OCI-LY3 (cell line): ENCODE results near the gene ZNF8.
A peak's percentile ranks its signal among the peaks of the same experiment; 100 is the strongest.

ENCODE experiments used
- H2AFZ ChIP-seq: fragments of 200-600, 300-600 bp; shearing (Covaris generic); 2 replicates; pipeline ENCODE4 v1.6.0; 2014; ENCODE audit warnings: antibody characterized with exemption, low read depth, low read length
- H3K27ac ChIP-seq: fragments of 200-600, 300-600 bp; sonication (generic); 2 replicates; pipeline ENCODE4 v1.5.1; 2014; ENCODE audit warnings: mild to moderate bottlenecking, low read length, moderate library complexity, mixed read lengths
- H3K27me3 ChIP-seq: fragments of 200-600, 300-600 bp; sonication (generic); 2 replicates; pipeline ENCODE4 v1.6.1; 2014; ENCODE audit warnings: low read depth, low read length, mixed read lengths
- H3K36me3 ChIP-seq: fragments of 200-600, 300-600 bp; sonication (generic); replicated peaks from 2 replicates; pipeline ENCODE3; 2014; ENCODE audit warnings: low read depth, low read length, mixed read lengths
- H3K4me1 ChIP-seq: fragments of 300-600, 200-600 bp; sonication (generic); 2 replicates; pipeline ENCODE4 v1.6.1; 2014; ENCODE audit warnings: low read length, mixed read lengths
- H3K4me2 ChIP-seq: fragments of 200-600, 300-600 bp; sonication (generic); 2 replicates; pipeline ENCODE4 v1.6.1; 2014; ENCODE audit warnings: low read length, mixed read lengths
- H3K4me3 ChIP-seq: fragments of 300-600, 200-600 bp; sonication (generic); 2 replicates; pipeline ENCODE4 v1.5.1; 2014; ENCODE audit warnings: antibody characterized with exemption, mild to moderate bottlenecking, low read length, moderate library complexity
- H3K79me2 ChIP-seq: fragments of 300-600, 200-600 bp; shearing (Covaris generic); 2 replicates; pipeline ENCODE4 v1.6.1; 2014; ENCODE audit warnings: mild to moderate bottlenecking, low read length, mixed read lengths
- H3K9ac ChIP-seq: fragments of 300-600, 200-600 bp; shearing (Covaris generic); 2 replicates; pipeline ENCODE4 v1.6.0; 2014; ENCODE audit warnings: mild to moderate bottlenecking, low read length, moderate library complexity
- H3K9me3 ChIP-seq: fragments of 200-600, 300-600 bp; shearing (Covaris generic); 2 replicates; pipeline ENCODE4 v1.6.1; 2014; ENCODE audit warnings: low read length, mixed read lengths; ENCODE audit not compliant: insufficient read depth
- H4K20me1 ChIP-seq: fragments of 200-600, 300-600 bp; sonication (generic); 2 replicates; pipeline ENCODE4 v1.6.1; 2016; ENCODE audit warnings: low read length, mixed read lengths; ENCODE audit not compliant: insufficient read depth
- EZH2phosphoT487 ChIP-seq: fragments of 200-600 bp; shearing (Covaris generic); IDR thresholded peaks from 2 replicates; pipeline ENCODE4 v1.6.1; 2018; ENCODE audit warnings: antibody characterized with exemption, mixed run types, low read depth
- TF ChIP-seq, protein P1 (sequence below): fragments of 200-600, 300-600 bp; sonication (generic); IDR thresholded peaks from 2 replicates; pipeline ENCODE4 v1.5.1; 2014; ENCODE audit warnings: antibody characterized with exemption, low read length, low read depth

Gene ZNF8

GRCh38 chr19:58318297-58318696 is 39.5 kb downstream of the ZNF8 start:
- H3K9ac ChIP-seq = no peak overlapping the region

GRCh38 chr19:58319241-58319640 is 40.5 kb downstream of the ZNF8 start:
- H2AFZ ChIP-seq = no peak overlapping the region
- no peaks in the 10 kb centered on the region for H3K9me3 ChIP-seq
- peaks cover 10% of the 10 kb centered on the region for H4K20me1 ChIP-seq
- no peaks in the 10 kb centered on the region for H3K79me2 ChIP-seq
- TF ChIP-seq EZH2phosphoT487 = no peak
- TF ChIP-seq, protein P1, sequence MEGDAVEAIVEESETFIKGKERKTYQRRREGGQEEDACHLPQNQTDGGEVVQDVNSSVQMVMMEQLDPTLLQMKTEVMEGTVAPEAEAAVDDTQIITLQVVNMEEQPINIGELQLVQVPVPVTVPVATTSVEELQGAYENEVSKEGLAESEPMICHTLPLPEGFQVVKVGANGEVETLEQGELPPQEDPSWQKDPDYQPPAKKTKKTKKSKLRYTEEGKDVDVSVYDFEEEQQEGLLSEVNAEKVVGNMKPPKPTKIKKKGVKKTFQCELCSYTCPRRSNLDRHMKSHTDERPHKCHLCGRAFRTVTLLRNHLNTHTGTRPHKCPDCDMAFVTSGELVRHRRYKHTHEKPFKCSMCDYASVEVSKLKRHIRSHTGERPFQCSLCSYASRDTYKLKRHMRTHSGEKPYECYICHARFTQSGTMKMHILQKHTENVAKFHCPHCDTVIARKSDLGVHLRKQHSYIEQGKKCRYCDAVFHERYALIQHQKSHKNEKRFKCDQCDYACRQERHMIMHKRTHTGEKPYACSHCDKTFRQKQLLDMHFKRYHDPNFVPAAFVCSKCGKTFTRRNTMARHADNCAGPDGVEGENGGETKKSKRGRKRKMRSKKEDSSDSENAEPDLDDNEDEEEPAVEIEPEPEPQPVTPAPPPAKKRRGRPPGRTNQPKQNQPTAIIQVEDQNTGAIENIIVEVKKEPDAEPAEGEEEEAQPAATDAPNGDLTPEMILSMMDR = no peak
- H3K27ac ChIP-seq = no peak overlapping the region
- H3K4me3 ChIP-seq = no peak overlapping the region
- no peak overlapping the region for H3K9ac ChIP-seq
- peaks cover 19% of the 10 kb centered on the region for H3K36me3 ChIP-seq
- no peaks in the 10 kb centered on the region for H3K4me1 ChIP-seq
- H3K27me3 ChIP-seq = no peaks in the 10 kb centered on the region
- H3K4me2 ChIP-seq = no peak overlapping the region

More at GRCh38 chr19:58318297-58318696, 39.5 kb downstream of the ZNF8 start:
- Histone ChIP-seq H4K20me1 (peaks cover 10% of the 10 kb centered on the region), H3K9me3 (no peaks in the 10 kb centered on the region), H2AFZ (no peak overlapping the region), H3K4me1 (no peaks in the 10 kb centered on the region), H3K36me3 (peaks cover 28% of the 10 kb centered on the region), H3K27ac (no peak overlapping the region), H3K27me3 (no peaks in the 10 kb centered on the region), H3K4me3 (no peak overlapping the region), H3K79me2 (no peaks in the 10 kb centered on the region), H3K4me2 (no peak overlapping the region)
- TF ChIP-seq, protein P1 = no peak
- no peak for TF ChIP-seq EZH2phosphoT487

- Histone ChIP-seq H2AFZ (no peak overlapping the region), H3K9ac (peak overlapping the region; percentile 77), H3K27ac (no peak overlapping the region), H3K27me3 (no peaks in the 10 kb centered on the region), H3K4me2 (peak overlapping the region; percentile 94), H3K4me1 (peaks cover 14% of the 10 kb centered on the region), H3K9me3 (no peaks in the 10 kb centered on the region), H3K79me2 (peaks cover 38% of the 10 kb centered on the region), H4K20me1 (no peaks in the 10 kb centered on the region), H3K4me3 (peak overlapping the region; percentile 95), H3K36me3 (peaks cover 3% of the 10 kb centered on the region)
- TF ChIP-seq, protein P1 = no peak
- TF ChIP-seq EZH2phosphoT487 = no peak
Measured at GRCh38 chr19:58325311-58326022, 46.7 kb downstream of the ZNF8 start.

- peaks cover 14% of the 10 kb centered on the region for H3K4me1 ChIP-seq
- H3K36me3 ChIP-seq = peaks cover 3% of the 10 kb centered on the region
- H3K27ac ChIP-seq = 0 out of 2 replicates have a peak overlapping the region, but pooled peaks have one; percentile 3
- H3K79me2 ChIP-seq = peaks cover 38% of the 10 kb centered on the region
- no peaks in the 10 kb centered on the region for H3K27me3 ChIP-seq
- H2AFZ ChIP-seq = peak overlapping the region; percentile 81
- H3K4me2 ChIP-seq = peak overlapping the region; percentile 94
- no peaks in the 10 kb centered on the region for H4K20me1 ChIP-seq
- TF ChIP-seq EZH2phosphoT487 = no peak
- TF ChIP-seq, protein P1 = no peak
- peak overlapping the region; percentile 77 for H3K9ac ChIP-seq
- no peaks in the 10 kb centered on the region for H3K9me3 ChIP-seq
- H3K4me3 ChIP-seq = peak overlapping the region; percentile 95
Measured at GRCh38 chr19:58326501-58326913, 47.8 kb downstream of the ZNF8 start.
